SJSA1 (cell line): ENCODE results near the gene DGKG. TPM values are rescaled to one million over a fixed set of nuclear protein-coding genes. Genes with fewer than 3 reads are reported as not detected.

Experiments used
- DNase-seq, 2 experiments: peaks; one replicate each; pipeline ENCODE4 v3.0.0-alpha.2; 2015 to 2020; ENCODE audit warnings: low spot score in 2 of 2, low read depth in 1 of 2
- H3K27ac ChIP-seq: fragments of 250-450 bp; sonication (Bioruptor Pico); 2 replicates; pipeline ENCODE4 v1.5.1; 2020; ENCODE audit warnings: mild to moderate bottlenecking, moderate library complexity
- H3K27me3 ChIP-seq: fragments of 250-450 bp; sonication (Bioruptor Pico); replicated peaks from 2 replicates; pipeline ENCODE4 v1.5.1; 2020; ENCODE audit warnings: mild to moderate bottlenecking, moderate library complexity
- H3K36me3 ChIP-seq: fragments of 250-450 bp; sonication (Bioruptor Pico); 2 replicates; pipeline ENCODE4 v1.5.1; 2020; ENCODE audit warnings: mild to moderate bottlenecking
- H3K4me1 ChIP-seq: fragments of 250-450 bp; sonication (Bioruptor Pico); replicated peaks from 2 replicates; pipeline ENCODE4 v1.6.1; 2021; ENCODE audit warnings: mild to moderate bottlenecking
- H3K4me3 ChIP-seq: fragments of 250-450 bp; sonication (Bioruptor Pico); 2 replicates; pipeline ENCODE4 v1.5.1; 2020; ENCODE audit warnings: mild to moderate bottlenecking
- H3K9me3 ChIP-seq: fragments of 250-450 bp; sonication (Bioruptor Pico); replicated peaks from 2 replicates; pipeline ENCODE4 v1.5.1; 2020; ENCODE audit warnings: mild to moderate bottlenecking
- total RNA-seq: library from RNA; depleted of rRNA; stranded (reverse); fragments of >200 nt; shearing (Covaris generic); gene quantifications from 2 replicates; pipeline ENCODE4 v1.2.3, GENCODE V29; 2014

The DGKG gene
- total RNA-seq, 1 experiment from 2014 or later: 0.97 TPM

DNA sequence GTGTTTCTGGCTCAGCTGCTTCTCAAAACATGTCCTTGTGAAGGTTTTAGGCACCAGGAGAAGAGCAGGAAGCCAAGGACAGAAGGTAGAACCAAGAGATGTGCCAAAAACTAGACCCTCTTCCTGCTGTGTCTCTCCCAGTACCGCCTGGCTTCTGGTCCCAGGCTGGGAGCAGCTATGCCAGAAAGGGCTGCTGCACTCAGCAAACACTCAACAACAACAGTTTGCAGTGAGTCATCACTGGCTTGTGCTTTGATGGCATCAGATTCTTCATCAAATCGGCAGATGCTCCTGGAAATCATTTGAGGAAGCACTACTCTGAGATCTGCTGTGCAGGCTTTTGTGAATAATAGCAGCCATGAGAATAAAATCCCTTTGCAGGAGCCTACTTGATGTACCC, 63.2 kb downstream of the DGKG start:
- Histone ChIP-seq H3K27ac (no peak overlapping the region), H3K4me1 (no peaks in the 10 kb centered on the region), H3K36me3 (no peaks in the 10 kb centered on the region), H3K9me3 (no peaks in the 10 kb centered on the region), H3K4me3 (no peak overlapping the region), H3K27me3 (no peaks in the 10 kb centered on the region; the same call in 1 of the 2 replicates)
- no peak for DNase-seq

- Histone ChIP-seq H3K27ac (no peak overlapping the region), H3K36me3 (no peaks in the 10 kb centered on the region), H3K27me3 (no peaks in the 10 kb centered on the region), H3K4me3 (no peak overlapping the region), H3K9me3 (no peaks in the 10 kb centered on the region), H3K4me1 (peaks cover 20% of the 10 kb centered on the region)
- DNase-seq: no peak
These were observed 71.2 kb downstream of the DGKG start for GRCh38 chr3:186290796-186291195.

GRCh38 chr3:186287711-186288110, 74.3 kb downstream of the DGKG start:
- peak in 1 of 2 experiments; percentile 40 for DNase-seq
- Histone ChIP-seq H3K27ac (no peak overlapping the region; the same call in 1 of the 2 replicates), H3K4me3 (no peak overlapping the region)

GRCh38 chr3:186286114-186286513, 75.9 kb downstream of the DGKG start:
- H3K4me3 ChIP-seq: no peak overlapping the region
- H3K27me3 ChIP-seq: no peaks in the 10 kb centered on the region
- H3K27ac ChIP-seq: no peak overlapping the region
- no peaks in the 10 kb centered on the region for H3K36me3 ChIP-seq
- H3K4me1 ChIP-seq: peaks cover 38% of the 10 kb centered on the region
- H3K9me3 ChIP-seq: no peaks in the 10 kb centered on the region
- DNase-seq: peak in 1 of 2 experiments; percentile 34

More at GRCh38 chr3:186287711-186288110, 74.3 kb downstream of the DGKG start:
- H3K4me1 ChIP-seq: peaks cover 32% of the 10 kb centered on the region
- H3K9me3 ChIP-seq: no peaks in the 10 kb centered on the region
- H3K36me3 ChIP-seq: no peaks in the 10 kb centered on the region
- no peaks in the 10 kb centered on the region for H3K27me3 ChIP-seq

- Histone ChIP-seq H3K27me3 (no peaks in the 10 kb centered on the region), H3K36me3 (no peaks in the 10 kb centered on the region), H3K9me3 (no peaks in the 10 kb centered on the region), H3K27ac (no peak overlapping the region), H3K4me1 (peaks cover 45% of the 10 kb centered on the region), H3K4me3 (no peak overlapping the region)
- DNase-seq: no peak
These were observed 77.4 kb downstream of the DGKG start for GRCh38 chr3:186284661-186285060.

DNA sequence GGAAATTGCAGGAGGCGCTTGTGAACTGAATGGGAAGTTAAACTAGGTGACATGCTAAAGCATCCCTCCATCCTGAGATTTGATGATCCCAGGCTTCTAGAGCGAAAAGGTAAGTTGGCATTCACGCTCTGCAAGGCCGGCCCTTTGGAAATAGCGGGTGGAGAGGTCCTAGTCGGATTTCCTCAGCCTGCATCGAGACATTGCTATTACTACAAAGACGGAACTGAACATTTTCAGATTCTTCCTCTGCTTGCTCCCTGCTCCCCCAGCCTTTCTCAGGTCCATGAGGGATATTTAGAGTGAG, 77.7 kb downstream of the DGKG start:
- H3K9me3 ChIP-seq: no peaks in the 10 kb centered on the region
- no peak overlapping the region for H3K27ac ChIP-seq
- H3K36me3 ChIP-seq: no peaks in the 10 kb centered on the region
- peaks cover 45% of the 10 kb centered on the region for H3K4me1 ChIP-seq
- H3K4me3 ChIP-seq: no peak overlapping the region
- DNase-seq: no peak
- H3K27me3 ChIP-seq: no peaks in the 10 kb centered on the region

- no peak overlapping the region for H3K4me3 ChIP-seq
- no peaks in the 10 kb centered on the region for H3K27me3 ChIP-seq
- peaks cover 45% of the 10 kb centered on the region for H3K4me1 ChIP-seq
- no peak overlapping the region for H3K27ac ChIP-seq
- H3K36me3 ChIP-seq: no peaks in the 10 kb centered on the region
- DNase-seq: no peak
- H3K9me3 ChIP-seq: no peaks in the 10 kb centered on the region
These were observed 78.2 kb downstream of the DGKG start for GRCh38 chr3:186283651-186284348.

- DNase-seq: no peak
- H3K27ac ChIP-seq: no peak overlapping the region
- H3K27me3 ChIP-seq: no peaks in the 10 kb centered on the region
These were observed 78.9 kb downstream of the DGKG start for GRCh38 chr3:186283096-186283495.

GRCh38 chr3:186281176-186281575, 80.9 kb downstream of the DGKG start:
- Histone ChIP-seq H3K4me1 (peaks cover 28% of the 10 kb centered on the region), H3K27ac (no peak overlapping the region), H3K4me3 (no peak overlapping the region), H3K36me3 (no peaks in the 10 kb centered on the region), H3K9me3 (no peaks in the 10 kb centered on the region), H3K27me3 (no peaks in the 10 kb centered on the region)
- DNase-seq: peak; percentile 42 to 56

More at GRCh38 chr3:186283096-186283495, 78.9 kb downstream of the DGKG start:
- H3K9me3 ChIP-seq: no peaks in the 10 kb centered on the region
- peaks cover 40% of the 10 kb centered on the region for H3K4me1 ChIP-seq
- no peaks in the 10 kb centered on the region for H3K36me3 ChIP-seq
- no peak overlapping the region for H3K4me3 ChIP-seq

- no peak for DNase-seq
- no peaks in the 10 kb centered on the region; the same call in 1 of the 2 replicates for H3K27me3 ChIP-seq
- no peaks in the 10 kb centered on the region for H3K36me3 ChIP-seq
- H3K4me3 ChIP-seq: no peak overlapping the region
- no peaks in the 10 kb centered on the region for H3K9me3 ChIP-seq
- H3K27ac ChIP-seq: no peak overlapping the region
- peaks cover 24% of the 10 kb centered on the region for H3K4me1 ChIP-seq
These were observed 81.3 kb downstream of the DGKG start for GRCh38 chr3:186280737-186281136.

GRCh38 chr3:186277268-186277909, 84.6 kb downstream of the DGKG start:
- no peak overlapping the region for H3K27ac ChIP-seq
- no peaks in the 10 kb centered on the region; the same call in 1 of the 2 replicates for H3K27me3 ChIP-seq
- DNase-seq: peak in 1 of 2 experiments; percentile 22
- no peaks in the 10 kb centered on the region for H3K36me3 ChIP-seq
- no peak overlapping the region for H3K4me3 ChIP-seq
- no peaks in the 10 kb centered on the region for H3K9me3 ChIP-seq
- peaks cover 13% of the 10 kb centered on the region for H3K4me1 ChIP-seq

GRCh38 chr3:186275436-186275835, 86.6 kb downstream of the DGKG start:
- DNase-seq: no peak

GRCh38 chr3:186273586-186273985, 88.4 kb downstream of the DGKG start:
- H3K27ac ChIP-seq: no peak overlapping the region
- H3K4me3 ChIP-seq: no peak overlapping the region
- H3K27me3 ChIP-seq: no peaks in the 10 kb centered on the region; the same call in 1 of the 2 replicates
- no peaks in the 10 kb centered on the region for H3K4me1 ChIP-seq
- H3K36me3 ChIP-seq: no peaks in the 10 kb centered on the region
- DNase-seq: no peak
- H3K9me3 ChIP-seq: no peaks in the 10 kb centered on the region

More at GRCh38 chr3:186275436-186275835, 86.6 kb downstream of the DGKG start:
- no peak overlapping the region for H3K27ac ChIP-seq
- no peaks in the 10 kb centered on the region for H3K9me3 ChIP-seq
- H3K4me1 ChIP-seq: no peaks in the 10 kb centered on the region
- no peaks in the 10 kb centered on the region for H3K36me3 ChIP-seq
- H3K4me3 ChIP-seq: no peak overlapping the region
- no peaks in the 10 kb centered on the region; the same call in 1 of the 2 replicates for H3K27me3 ChIP-seq

DNA sequence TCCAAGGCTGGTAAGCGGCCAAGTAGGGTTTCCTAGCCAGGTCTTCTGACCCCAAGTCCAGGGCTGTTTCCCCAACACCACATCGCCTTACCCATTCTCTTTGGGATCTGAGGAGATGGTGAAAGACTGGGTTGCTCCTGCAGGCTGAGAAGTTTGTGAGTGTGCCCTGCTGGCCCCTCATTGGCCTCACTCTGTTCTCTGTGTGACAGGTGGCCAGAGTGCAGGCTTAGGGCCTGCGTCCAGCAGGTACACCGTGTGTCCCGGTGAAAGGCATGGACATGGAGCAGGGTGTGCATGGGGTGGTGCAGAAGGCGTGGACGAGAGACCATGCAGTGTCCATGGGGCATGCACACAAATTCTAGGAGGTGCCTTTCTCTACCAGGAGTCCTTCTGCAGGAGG, 91.3 kb downstream of the DGKG start:
- no peak overlapping the region for H3K27ac ChIP-seq
- no peaks in the 10 kb centered on the region for H3K27me3 ChIP-seq
- no peak for DNase-seq
- no peaks in the 10 kb centered on the region for H3K9me3 ChIP-seq
- H3K4me1 ChIP-seq: no peaks in the 10 kb centered on the region
- no peaks in the 10 kb centered on the region for H3K36me3 ChIP-seq
- no peak overlapping the region for H3K4me3 ChIP-seq
